Sigmoid colon (tissue), 4 donors: Measurements from ENCODE around the gene RPS27L.

ENCODE experiments used
- CTCF ChIP-seq, 4 experiments: fragments of 450-650 bp in 3 of 4; fragments of 200-600 bp in 1 of 4; IDR thresholded peaks; one replicate each; pipeline ENCODE4 v1.5.1; 2016 to 2019; ENCODE audit warnings: antibody characterized with exemption in 4 of 4, mild to moderate bottlenecking in 3 of 4, moderate library complexity in 2 of 4
- EP300 ChIP-seq, 4 donors: sonication (generic); formaldehyde crosslinking; IDR thresholded peaks; one replicate each; pipeline ENCODE4 v1.6.1; 2017; ENCODE audit warnings: antibody characterized with exemption in 4 of 4

- TF ChIP-seq CTCF (IDR thresholded peaks at IDR 0.05): no peak
- no peak for TF ChIP-seq EP300 (IDR thresholded peaks at IDR 0.05)
Observed at GRCh38 chr15:63198371-63199250, 41.3 kb upstream of the RPS27L start.
